Globus pallidus (tissue), 1 donor: ENCODE results near the gene NT5C2.

ENCODE experiments used
- DNase-seq: peaks from one replicate; pipeline ENCODE4 v3.0.0-alpha.2; 2015; ENCODE audit warnings: low spot score

NT5C2 gene

GRCh38 chr10:103124420-103125096, 68.5 kb downstream of the NT5C2 start:
- no peak for DNase-seq

GRCh38 chr10:103123282-103124024, 69.6 kb downstream of the NT5C2 start:
- no peak for DNase-seq

- DNase-seq, result no peak
These were observed 71.9 kb downstream of the NT5C2 start for GRCh38 chr10:103120977-103121735.

- no peak for DNase-seq
These were observed 72.5 kb downstream of the NT5C2 start for GRCh38 chr10:103120546-103120945.

- no peak for DNase-seq
These were observed 75.8 kb downstream of the NT5C2 start for GRCh38 chr10:103117247-103117646.

- no peak for DNase-seq
These were observed 78.2 kb downstream of the NT5C2 start for GRCh38 chr10:103114876-103115275.

- no peak for DNase-seq
These were observed 80.9 kb downstream of the NT5C2 start for GRCh38 chr10:103111918-103112877.

- peak; percentile 56 for DNase-seq
These were observed 81.8 kb downstream of the NT5C2 start for GRCh38 chr10:103111031-103111917.

- DNase-seq, result no peak
These were observed 82.7 kb downstream of the NT5C2 start for GRCh38 chr10:103110407-103110806.

- no peak for DNase-seq
These were observed 83.3 kb downstream of the NT5C2 start for GRCh38 chr10:103109821-103110220.

GRCh38 chr10:103106539-103106938, 86.5 kb downstream of the NT5C2 start:
- DNase-seq, result no peak

GRCh38 chr10:103105462-103105861, 87.6 kb downstream of the NT5C2 start:
- DNase-seq, result no peak

- DNase-seq, result no peak
These were observed 88.4 kb downstream of the NT5C2 start for GRCh38 chr10:103104721-103105120.

GRCh38 chr10:103103989-103104388, 89.1 kb downstream of the NT5C2 start:
- DNase-seq, result no peak

GRCh38 chr10:103102195-103102594, 90.9 kb downstream of the NT5C2 start:
- DNase-seq, result no peak

GRCh38 chr10:103100620-103101019, 92.5 kb downstream of the NT5C2 start:
- DNase-seq, result no peak

- DNase-seq, result no peak
These were observed 94.8 kb downstream of the NT5C2 start for GRCh38 chr10:103098240-103098639.

- DNase-seq, result no peak
These were observed 96.9 kb downstream of the NT5C2 start for GRCh38 chr10:103096130-103096529.

- no peak for DNase-seq
These were observed 98.1 kb downstream of the NT5C2 start for GRCh38 chr10:103095005-103095404.

GRCh38 chr10:103090911-103091310, 102.2 kb downstream of the NT5C2 start:
- DNase-seq, result no peak

- no peak for DNase-seq
These were observed 103.6 kb downstream of the NT5C2 start for GRCh38 chr10:103089493-103089892.
